BLaER1 treated with 17β-estradiol and CSF1 and Interleukin-3, amounts not matched to agents 10 nM and 100 nM (cell line): ENCODE measurements around the gene TBC1D14.
"Not testable (repeated sequence)": the region's sequence is repeated elsewhere in the genome, so short reads cannot be mapped to it uniquely, and the experiment has no call there.

Experiments
- H3K27ac ChIP-seq, 11 experiments: shearing (Covaris generic); formaldehyde crosslinking; 2 replicates each; pipeline ENCODE4 v1.8.1; 2022
- H3K27me3 ChIP-seq, 11 experiments: shearing (Covaris generic); formaldehyde crosslinking; 2 replicates each; pipeline ENCODE4 v1.8.1; 2022
- H3K36me3 ChIP-seq, 11 experiments: shearing (Covaris generic); formaldehyde crosslinking; 2 replicates each; pipeline ENCODE4 v1.8.1; 2022
- H3K4me1 ChIP-seq, 10 experiments: shearing (Covaris generic); formaldehyde crosslinking; 2 replicates each; pipeline ENCODE4 v1.8.1; 2022
- H3K4me2 ChIP-seq, 11 experiments: shearing (Covaris generic); formaldehyde crosslinking; 2 replicates each; pipeline ENCODE4 v1.8.1; 2022
- H3K4me3 ChIP-seq, 10 experiments: shearing (Covaris generic); formaldehyde crosslinking; 2 replicates each; pipeline ENCODE4 v1.8.1; 2022
- H3K9ac ChIP-seq, 11 experiments: shearing (Covaris generic); formaldehyde crosslinking; 2 replicates each; pipeline ENCODE4 v1.8.1; 2022
- H3K9me3 ChIP-seq, 11 experiments: shearing (Covaris generic); formaldehyde crosslinking; replicated peaks in 1 of 11; 2 replicates each; pipeline ENCODE4 v1.8.1; 2022
- H4K20me1 ChIP-seq, 11 experiments: shearing (Covaris generic); formaldehyde crosslinking; 2 replicates each; pipeline ENCODE4 v1.8.1; 2022
- Cebpa-rat ChIP-seq, 11 experiments: shearing (Covaris generic); IDR thresholded peaks; 2 replicates each; pipeline ENCODE4 v1.8.1; 2022

TBC1D14 gene

DNA sequence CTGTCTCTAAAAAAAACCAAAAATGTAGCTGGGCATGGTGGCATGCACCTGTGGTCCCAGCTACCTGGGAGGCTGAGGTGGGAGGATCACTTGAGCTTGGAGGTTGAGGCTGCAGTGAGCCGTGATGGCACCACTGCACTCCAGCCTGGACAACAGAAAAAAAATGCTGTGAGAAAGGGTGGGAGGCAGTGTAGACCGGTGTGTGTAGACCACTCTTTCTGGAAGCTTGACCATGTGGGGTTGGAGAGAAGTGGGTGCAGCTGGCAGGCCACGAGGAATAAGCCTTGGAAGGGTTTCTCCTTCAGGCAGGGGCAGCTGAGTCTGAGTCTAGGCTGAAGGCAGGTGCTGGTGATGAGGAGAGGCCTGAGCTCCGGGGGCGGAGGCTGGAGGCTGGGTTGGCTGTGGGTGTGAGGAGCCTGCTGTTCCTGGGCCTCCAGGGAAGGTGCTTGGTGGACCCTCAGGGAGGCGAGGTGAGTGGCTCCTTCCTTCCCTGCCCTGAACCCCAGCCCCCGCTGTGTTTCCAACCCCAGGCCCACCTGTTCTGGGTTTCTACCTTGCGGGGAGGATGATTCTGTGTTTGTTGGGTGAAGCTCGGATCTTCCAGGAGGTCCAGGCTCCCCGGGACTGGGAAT, 9.3 kb upstream of the TBC1D14 start:
- H3K36me3 ChIP-seq = no peaks in the 10 kb centered on the region
- H3K27ac ChIP-seq = peak overlapping the region in 8 of 11 experiments; percentile 68 to 99 (median 78); a peak in 15 of 22 replicates
- peak overlapping the region in 4 of 11 experiments; percentile 66 to 73 (median 68); a peak in 4 of 22 replicates for H3K9ac ChIP-seq
- peaks cover 65 to 75% (median 69%) of the 10 kb centered on the region in 10 experiments for H3K4me1 ChIP-seq
- H3K4me2 ChIP-seq = peak overlapping the region; percentile 63 to 100 (median 83)
- TF ChIP-seq Cebpa-rat (IDR thresholded peaks at IDR 0.05) = no peak
- H3K27me3 ChIP-seq = no peaks in the 10 kb centered on the region
- H3K9me3 ChIP-seq = peaks cover 0 to 17% (median 4%) of the 10 kb centered on the region in 11 experiments; a peak in 9 of 22 replicates
- no peak overlapping the region for H3K4me3 ChIP-seq
- no peaks in the 10 kb centered on the region for H4K20me1 ChIP-seq

DNA sequence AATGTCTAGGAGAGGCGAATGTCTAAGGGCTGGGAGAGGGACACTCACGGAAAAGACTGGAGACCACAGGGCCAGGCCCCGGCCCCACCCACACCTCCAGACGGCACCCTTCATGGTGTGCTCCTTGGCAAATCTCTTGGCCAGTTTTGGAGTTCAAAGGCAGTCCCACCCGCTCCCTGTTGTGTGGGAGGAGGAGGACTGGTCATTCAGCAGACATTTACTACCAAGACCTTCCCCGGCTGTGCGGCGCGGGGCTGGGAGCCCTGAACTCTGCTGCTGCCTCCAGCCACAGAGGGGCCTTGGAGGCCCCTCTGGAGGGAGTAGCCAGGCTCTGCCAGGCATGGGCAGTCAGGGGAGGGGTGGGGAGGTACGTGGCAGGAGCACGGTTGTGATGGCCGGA, 8.7 kb upstream of the TBC1D14 start:
- Histone ChIP-seq H3K9ac (peak overlapping the region in 8 of 11 experiments; percentile 32 to 73 (median 68); a peak in 9 of 22 replicates), H3K4me3 (peak overlapping the region in 1 of 10 experiments; percentile 11; a peak in 2 of 20 replicates), H3K27ac (peak overlapping the region in 9 of 11 experiments; percentile 6 to 99 (median 72); a peak in 16 of 22 replicates), H3K9me3 (peaks cover 0 to 12% (median 3%) of the 10 kb centered on the region in 11 experiments; a peak in 9 of 22 replicates), H4K20me1 (no peaks in the 10 kb centered on the region), H3K4me1 (peaks cover 72 to 79% (median 75%) of the 10 kb centered on the region in 10 experiments), H3K4me2 (peak overlapping the region; percentile 63 to 100 (median 85); a peak in 21 of 22 replicates), H3K27me3 (no peaks in the 10 kb centered on the region), H3K36me3 (no peaks in the 10 kb centered on the region)
- no peak for TF ChIP-seq Cebpa-rat (IDR thresholded peaks at IDR 0.05)

DNA sequence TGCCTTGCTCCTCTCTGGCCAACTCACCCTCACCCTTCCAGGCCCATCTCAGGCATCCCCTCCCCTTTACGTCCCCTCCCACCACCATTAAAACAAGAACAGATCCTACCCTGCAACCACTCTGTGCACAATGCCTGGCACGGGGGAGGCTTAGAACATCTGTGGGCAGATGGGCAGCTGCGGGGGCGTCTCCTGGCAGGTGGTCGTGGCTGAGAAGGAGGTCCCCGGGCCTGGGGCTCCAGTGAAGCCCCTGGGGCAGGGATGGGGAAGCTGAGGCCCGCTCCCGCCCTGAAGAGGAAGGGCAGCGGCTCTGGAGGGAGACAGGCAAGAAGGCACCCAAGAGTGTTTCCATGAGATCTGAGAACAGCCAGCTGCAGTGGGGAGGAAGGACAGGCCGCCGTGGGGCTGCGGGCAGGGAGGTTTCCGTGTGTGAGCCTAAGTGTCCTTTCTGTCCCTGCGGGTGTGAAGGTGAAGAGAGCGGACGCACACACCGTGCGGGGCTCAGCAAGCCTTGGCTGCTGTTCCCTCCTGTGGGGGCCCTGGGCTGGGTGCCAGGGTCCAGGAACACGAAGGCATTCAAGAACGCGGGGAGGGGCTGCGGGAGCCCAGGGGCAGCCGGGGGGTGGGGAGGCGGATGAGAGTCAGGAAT, 7.8 kb upstream of the TBC1D14 start:
- H3K4me3 ChIP-seq = peak overlapping the region in 5 of 10 experiments; percentile 11 to 46 (median 20); a peak in 6 of 20 replicates
- no peaks in the 10 kb centered on the region for H3K27me3 ChIP-seq
- peaks cover 80 to 87% (median 81%) of the 10 kb centered on the region in 10 experiments for H3K4me1 ChIP-seq
- H3K4me2 ChIP-seq = peak overlapping the region; percentile 63 to 100 (median 85)
- no peaks in the 10 kb centered on the region for H3K36me3 ChIP-seq
- peaks cover 0 to 4% (median 0%) of the 10 kb centered on the region in 11 experiments; a peak in 3 of 22 replicates for H3K9me3 ChIP-seq
- H4K20me1 ChIP-seq = no peaks in the 10 kb centered on the region
- TF ChIP-seq Cebpa-rat (IDR thresholded peaks at IDR 0.05) = no peak
- peak overlapping the region; percentile 19 to 99 (median 72); a peak in 20 of 22 replicates for H3K27ac ChIP-seq
- H3K9ac ChIP-seq = peak overlapping the region; percentile 1 to 73 (median 66); a peak in 19 of 22 replicates

DNA sequence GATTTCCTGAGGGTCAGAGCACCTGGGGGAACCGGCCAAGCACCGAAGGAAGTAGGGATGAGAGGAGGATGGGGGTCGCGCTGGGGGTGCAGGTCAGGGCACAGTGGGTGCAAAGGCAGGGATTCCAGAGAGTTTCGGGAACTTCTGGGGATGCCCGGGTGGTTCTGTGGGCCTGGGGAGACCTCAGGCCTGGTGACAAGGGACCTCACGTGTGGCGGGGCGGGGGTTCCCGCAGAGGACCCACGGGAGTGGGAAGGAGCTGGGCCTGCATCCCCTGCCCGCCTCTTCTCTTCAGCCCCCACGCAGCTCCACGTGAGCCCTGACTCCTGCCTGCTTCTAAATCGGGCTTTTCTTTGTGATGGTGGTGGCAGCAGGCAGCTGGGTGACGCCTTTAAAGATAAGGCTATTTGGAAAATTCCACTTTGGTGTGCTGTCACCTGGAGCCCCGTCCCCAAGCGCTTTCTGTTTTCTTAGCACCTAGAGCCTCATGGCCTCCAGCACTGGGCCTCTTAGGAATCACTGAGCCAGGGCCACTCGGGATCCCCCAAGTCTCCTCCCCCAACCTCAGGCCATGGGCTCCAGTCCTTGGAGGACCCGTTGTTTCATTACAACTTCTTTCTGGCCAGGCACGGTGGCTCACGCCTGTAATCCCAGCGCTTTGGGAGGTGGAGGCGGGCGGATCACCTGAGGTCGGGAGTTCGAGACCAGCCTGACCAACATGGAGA, 7.1 kb upstream of the TBC1D14 start:
- Histone ChIP-seq H3K9me3 (no peaks in the 10 kb centered on the region), H4K20me1 (no peaks in the 10 kb centered on the region), H3K4me1 (peaks cover 86 to 94% (median 88%) of the 10 kb centered on the region in 10 experiments), H3K27ac (peak overlapping the region; percentile 19 to 99 (median 72); a peak in 20 of 22 replicates), H3K27me3 (no peaks in the 10 kb centered on the region), H3K4me3 (peak overlapping the region in 3 of 10 experiments; percentile 14 to 46 (median 39); a peak in 2 of 20 replicates), H3K4me2 (peak overlapping the region; percentile 63 to 100 (median 85)), H3K36me3 (no peaks in the 10 kb centered on the region), H3K9ac (peak overlapping the region in 10 of 11 experiments; percentile 32 to 73 (median 66); a peak in 19 of 22 replicates)
- no peak for TF ChIP-seq Cebpa-rat (IDR thresholded peaks at IDR 0.05)

DNA sequence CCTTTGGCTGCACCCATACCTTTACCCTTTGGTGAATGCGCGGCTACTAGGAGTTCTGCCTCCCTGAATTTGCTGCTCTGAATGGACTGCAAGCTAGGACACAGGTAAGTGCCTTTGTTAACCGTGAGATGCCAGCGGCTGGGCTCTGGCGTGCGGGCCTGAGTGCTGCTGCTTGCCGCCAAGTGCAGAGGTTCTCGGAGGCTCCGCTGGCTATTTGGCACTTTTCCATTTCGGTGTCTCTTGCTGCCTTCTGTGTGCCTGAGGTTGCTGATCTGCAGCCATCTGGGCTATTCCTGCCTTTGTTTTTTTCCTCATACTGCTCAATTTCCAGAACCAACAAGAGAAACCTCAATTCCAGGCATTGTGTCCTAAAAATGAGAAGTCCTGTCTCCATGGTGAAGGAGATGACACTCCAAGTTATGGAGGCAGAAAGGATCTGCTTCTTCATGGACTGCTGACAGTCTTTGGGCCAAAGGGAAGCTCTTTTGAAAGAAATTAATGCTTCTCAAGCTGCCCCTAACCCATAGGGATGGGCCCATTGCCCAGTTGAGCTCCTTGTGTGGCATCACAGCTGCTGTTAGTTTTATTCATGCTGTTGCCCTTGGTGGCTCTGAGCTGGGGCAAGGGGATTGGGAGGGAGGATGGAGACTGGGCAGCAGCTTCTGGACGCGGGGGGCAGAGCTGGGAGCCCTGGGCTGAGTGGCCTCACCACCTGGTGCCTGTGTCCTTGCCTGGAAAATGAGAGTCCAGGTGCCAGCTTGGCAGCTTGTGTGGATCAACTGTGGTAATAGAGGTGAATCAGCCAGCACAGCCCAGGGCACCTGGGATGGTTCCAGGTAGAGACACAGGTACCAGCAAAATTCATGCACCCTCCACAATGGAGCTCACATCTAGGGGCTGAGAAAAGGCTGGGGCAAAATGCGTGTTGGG, 3.8 kb upstream of the TBC1D14 start:
- Histone ChIP-seq H3K27me3 (no peaks in the 10 kb centered on the region), H4K20me1 (peaks cover 0 to 4% (median 0%) of the 10 kb centered on the region in 11 experiments; a peak in 3 of 22 replicates), H3K36me3 (no peaks in the 10 kb centered on the region), H3K9ac (no peak overlapping the region; a peak in 1 of 22 replicates), H3K4me3 (no peak overlapping the region), H3K9me3 (no peaks in the 10 kb centered on the region), H3K4me2 (peak overlapping the region; percentile 21 to 100 (median 81); a peak in 20 of 22 replicates), H3K4me1 (peaks cover 78 to 84% (median 80%) of the 10 kb centered on the region in 10 experiments), H3K27ac (peak overlapping the region in 7 of 11 experiments; percentile 8 to 99 (median 81); a peak in 8 of 22 replicates)
- no peak for TF ChIP-seq Cebpa-rat (IDR thresholded peaks at IDR 0.05)

DNA sequence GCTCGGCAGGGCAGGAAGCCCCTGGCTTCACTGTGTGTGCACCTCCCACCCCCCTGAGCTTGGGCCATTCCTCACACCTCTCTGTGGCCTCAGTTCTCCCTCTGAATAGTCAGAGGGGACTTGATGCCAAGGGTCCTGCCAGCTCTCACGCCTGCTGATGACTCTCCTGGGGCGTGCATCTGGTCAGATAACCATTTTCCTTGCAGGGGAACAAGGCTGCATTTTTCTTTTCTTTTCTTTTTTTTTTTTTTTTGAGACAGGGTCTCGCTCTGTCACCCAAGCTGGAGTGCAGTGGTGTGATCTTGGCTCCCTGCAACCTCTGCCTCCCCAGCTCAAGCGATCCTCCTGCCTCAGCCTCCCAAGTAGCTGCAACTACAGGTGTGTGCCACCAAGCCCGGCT, 3.1 kb upstream of the TBC1D14 start:
- Histone ChIP-seq H3K4me2 (peak overlapping the region in 10 of 11 experiments; percentile 41 to 100 (median 96); a peak in 16 of 22 replicates), H3K27ac (peak overlapping the region in 1 of 11 experiments; percentile 99; a peak in 1 of 22 replicates), H4K20me1 (peaks cover 0 to 11% (median 0%) of the 10 kb centered on the region in 11 experiments; a peak in 5 of 22 replicates), H3K4me1 (peaks cover 70 to 84% (median 74%) of the 10 kb centered on the region in 10 experiments)
- not testable (repeated sequence) for H3K9me3 ChIP-seq, H3K27me3 ChIP-seq, H3K9ac ChIP-seq, H3K36me3 ChIP-seq, H3K4me3 ChIP-seq

DNA sequence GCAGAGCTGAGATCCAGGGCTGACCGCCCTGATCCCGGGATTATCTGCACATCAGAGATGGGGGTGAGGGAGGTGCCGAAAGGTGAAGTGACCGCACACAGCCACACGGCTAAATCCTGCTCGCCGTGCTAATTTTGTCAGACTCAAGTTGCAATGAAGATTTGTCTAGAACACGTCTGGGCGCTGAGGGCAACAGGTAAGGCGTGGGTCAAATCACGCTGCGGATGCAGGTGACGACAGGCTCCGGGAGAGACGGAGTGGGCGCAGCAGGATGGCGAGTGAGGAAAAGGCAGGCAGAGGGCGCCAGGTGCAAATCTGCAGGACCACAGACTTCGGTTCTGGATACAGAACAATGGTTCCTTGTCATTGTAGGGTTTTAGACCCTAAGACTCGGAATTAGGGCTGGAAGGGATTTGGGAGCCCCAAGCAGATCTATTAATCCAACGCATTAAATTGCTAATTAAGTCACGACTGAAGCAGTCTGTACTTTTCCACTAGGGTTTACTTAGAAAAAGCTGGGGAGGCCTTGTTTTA, 1.9 kb upstream of the TBC1D14 start:
- no peak for TF ChIP-seq Cebpa-rat (IDR thresholded peaks at IDR 0.05)
- H3K4me2 ChIP-seq = peak overlapping the region; percentile 92 to 100 (median 98)
- H3K36me3 ChIP-seq = peaks cover 0 to 3% (median 0%) of the 10 kb centered on the region in 11 experiments; a peak in 2 of 22 replicates
- no peaks in the 10 kb centered on the region for H3K27me3 ChIP-seq
- peak overlapping the region in 9 of 11 experiments; percentile 99 to 100 (median 99); a peak in 16 of 22 replicates for H3K27ac ChIP-seq
- peaks cover 0 to 24% (median 7%) of the 10 kb centered on the region in 11 experiments; a peak in 15 of 22 replicates for H4K20me1 ChIP-seq
- H3K9ac ChIP-seq = peak overlapping the region in 9 of 11 experiments; percentile 98 to 99 (median 99); a peak in 15 of 22 replicates
- H3K9me3 ChIP-seq = no peaks in the 10 kb centered on the region
- H3K4me3 ChIP-seq = peak overlapping the region in 3 of 10 experiments; percentile 93 to 96 (median 94); a peak in 3 of 20 replicates
- H3K4me1 ChIP-seq = peaks cover 65 to 84% (median 73%) of the 10 kb centered on the region in 10 experiments
